HG03066 (cell line): ENCODE measurements around the gene DHDH.

Source experiments
- ATAC-seq: cut with Tn5 transposase; IDR thresholded peaks from one replicate; pipeline ENCODE4 v1.9.1; 2021; ENCODE audit warnings: low read depth; ENCODE audit not compliant: unreplicated experiment

Gene DHDH

GRCh38 chr19:48989701-48990291 lies 56.3 kb downstream of the DHDH start:
- ATAC-seq, result no peak

GRCh38 chr19:48990400-48990799 lies 56.9 kb downstream of the DHDH start:
- no peak for ATAC-seq

- ATAC-seq, result no peak
Observed at GRCh38 chr19:48991011-48991609, 57.6 kb downstream of the DHDH start.

GRCh38 chr19:48991873-48992580 lies 58.5 kb downstream of the DHDH start:
- ATAC-seq, result no peak

GRCh38 chr19:48992581-48993174 lies 59.2 kb downstream of the DHDH start:
- peak; percentile 7 for ATAC-seq

GRCh38 chr19:48993175-48994034 lies 59.9 kb downstream of the DHDH start, which contains the start of the genes GYS1 and RUVBL2:
TSS of gene GYS1 (minus strand) at chr19:48993309. CDS start at chr19:48993112, 197 bp downstream.
TSS of gene RUVBL2 (plus strand) at chr19:48993887. CDS start at chr19:48993912, 25 bp downstream.
- ATAC-seq, result peak; percentile 89

- ATAC-seq, result no peak
Observed at GRCh38 chr19:48994035-48994386, 60.5 kb downstream of the DHDH start.
